Right lobe of liver (tissue), 4 donors: ENCODE data around the gene B3GAT1.

Source experiments
- POLR2A ChIP-seq: fragments of 450-650 bp; IDR thresholded peaks from one replicate; pipeline ENCODE4 v1.6.1; 2017; ENCODE audit warnings: antibody characterized with exemption, mild to moderate bottlenecking
- TF ChIP-seq, protein P1 (sequence below), 4 donors: fragments of 200-600 bp in 3 of 4; fragments of 450-650 bp in 1 of 4; IDR thresholded peaks; one replicate each; pipeline versions ENCODE4 v1.5.1 to v1.8.0; 2016 to 2022; ENCODE audit warnings: antibody characterized with exemption in 4 of 4, mild to moderate bottlenecking in 2 of 4
- donor health status: DM: no; HTN: no; CAD: no.
- donor health status: DM: no; HTN: no; CAD: no.
- donor health status: DM: no; HTN: yes; CAD: no.

DNA sequence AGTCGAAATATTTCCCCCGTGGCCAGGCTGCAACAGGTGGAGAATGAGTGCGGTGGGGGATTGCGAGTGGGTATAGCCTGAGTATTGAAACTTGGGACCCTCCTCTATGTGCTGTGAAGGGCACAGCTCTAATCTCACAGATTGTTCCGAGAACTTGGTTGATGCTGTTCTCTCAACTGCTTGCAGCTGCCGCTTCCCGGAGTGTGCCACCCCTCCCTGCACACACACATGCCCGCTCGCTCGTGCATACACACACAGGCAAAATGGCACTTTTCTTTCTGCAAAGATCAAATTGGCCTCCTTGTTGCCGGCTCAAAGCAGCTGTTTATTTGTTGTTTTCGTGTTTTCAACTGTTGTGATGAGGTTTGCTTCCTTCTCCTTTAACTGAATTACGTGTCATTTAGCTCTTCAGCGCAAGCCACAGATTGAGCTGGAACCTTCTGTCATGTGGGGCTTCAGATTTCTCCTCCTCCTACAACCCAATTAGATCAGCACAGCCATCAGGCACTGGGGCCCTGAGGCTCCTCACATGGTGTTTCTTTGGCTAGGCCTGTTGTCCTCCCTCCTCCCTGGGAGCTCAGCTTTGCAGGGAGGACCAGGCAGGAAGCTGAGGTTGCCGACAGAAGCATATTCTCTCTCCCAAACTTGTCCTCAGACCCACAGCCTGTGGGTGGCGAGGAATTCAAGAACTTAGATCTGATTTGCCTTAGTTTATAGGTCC, 13.9 kb upstream of the B3GAT1 start:
- TF ChIP-seq, protein P1, sequence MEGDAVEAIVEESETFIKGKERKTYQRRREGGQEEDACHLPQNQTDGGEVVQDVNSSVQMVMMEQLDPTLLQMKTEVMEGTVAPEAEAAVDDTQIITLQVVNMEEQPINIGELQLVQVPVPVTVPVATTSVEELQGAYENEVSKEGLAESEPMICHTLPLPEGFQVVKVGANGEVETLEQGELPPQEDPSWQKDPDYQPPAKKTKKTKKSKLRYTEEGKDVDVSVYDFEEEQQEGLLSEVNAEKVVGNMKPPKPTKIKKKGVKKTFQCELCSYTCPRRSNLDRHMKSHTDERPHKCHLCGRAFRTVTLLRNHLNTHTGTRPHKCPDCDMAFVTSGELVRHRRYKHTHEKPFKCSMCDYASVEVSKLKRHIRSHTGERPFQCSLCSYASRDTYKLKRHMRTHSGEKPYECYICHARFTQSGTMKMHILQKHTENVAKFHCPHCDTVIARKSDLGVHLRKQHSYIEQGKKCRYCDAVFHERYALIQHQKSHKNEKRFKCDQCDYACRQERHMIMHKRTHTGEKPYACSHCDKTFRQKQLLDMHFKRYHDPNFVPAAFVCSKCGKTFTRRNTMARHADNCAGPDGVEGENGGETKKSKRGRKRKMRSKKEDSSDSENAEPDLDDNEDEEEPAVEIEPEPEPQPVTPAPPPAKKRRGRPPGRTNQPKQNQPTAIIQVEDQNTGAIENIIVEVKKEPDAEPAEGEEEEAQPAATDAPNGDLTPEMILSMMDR (IDR thresholded peaks at IDR 0.05), result no peak
- no peak for TF ChIP-seq POLR2A
